Measurements from ENCODE around the gene ATAD2B.

GRCh38 chr2:23720705-23721453, 206.0 kb downstream of the ATAD2B start:
- no peak for TF ChIP-seq CTCF (IDR thresholded peaks at IDR 0.05)
- no peak for TF ChIP-seq POLR2A (IDR thresholded peaks at IDR 0.05)
